Measurements from ENCODE around the gene PCDH1. TPM values are rescaled to one million over a fixed set of nuclear protein-coding genes. Genes with fewer than 3 reads are reported as not detected.
"Not testable (repeated sequence)": the region's sequence is repeated elsewhere in the genome, so short reads cannot be mapped to it uniquely, and the experiment has no call there.

The PCDH1 gene
- total RNA-seq, 1 donor: 1.4 TPM

GRCh38 chr5:141824717-141825116 is 53.5 kb downstream of the PCDH1 start:
- Histone ChIP-seq H3K27me3 (ENCODE audit: insufficient read depth, low read length) (peaks cover 16% of the 10 kb centered on the region), H3K36me3 (ENCODE audit: insufficient read depth, low read length) (no peaks in the 10 kb centered on the region), H3K4me3 (ENCODE audit: insufficient read depth, low read length) (no peak overlapping the region), H3K4me1 (ENCODE audit: insufficient read depth, low read length) (no peaks in the 10 kb centered on the region), H3K79me2 (ENCODE audit: insufficient read depth, low read length) (no peaks in the 10 kb centered on the region), H2AFZ (ENCODE audit: low read length) (no peak overlapping the region), H4K20me1 (ENCODE audit: insufficient read depth, low read length) (no peaks in the 10 kb centered on the region), H3K9me3 (ENCODE audit: low read depth, low read length) (no peaks in the 10 kb centered on the region), H3K27ac (ENCODE audit: low read depth, low read length) (no peak overlapping the region), H3K4me2 (ENCODE audit: insufficient read depth, low read length) (no peak overlapping the region)
- DNase-seq (ENCODE audit: insufficient read length, low spot score, missing footprints): no peak
- no peak for TF ChIP-seq CTCF (IDR thresholded peaks at IDR 0.05; ENCODE audit: extremely low read depth, low read depth, low read length)

GRCh38 chr5:141823056-141823455 is 55.2 kb downstream of the PCDH1 start:
- Histone ChIP-seq H3K27me3 (ENCODE audit: insufficient read depth, low read length) (peaks cover 16% of the 10 kb centered on the region), H3K4me3 (ENCODE audit: insufficient read depth, low read length) (no peak overlapping the region), H3K79me2 (ENCODE audit: insufficient read depth, low read length) (no peaks in the 10 kb centered on the region), H3K27ac (ENCODE audit: low read depth, low read length) (no peak overlapping the region), H4K20me1 (ENCODE audit: insufficient read depth, low read length) (no peaks in the 10 kb centered on the region), H3K4me1 (ENCODE audit: insufficient read depth, low read length) (no peaks in the 10 kb centered on the region), H3K36me3 (ENCODE audit: insufficient read depth, low read length) (no peaks in the 10 kb centered on the region), H2AFZ (ENCODE audit: low read length) (no peak overlapping the region), H3K4me2 (ENCODE audit: insufficient read depth, low read length) (no peak overlapping the region), H3K9me3 (ENCODE audit: low read depth, low read length) (no peaks in the 10 kb centered on the region)
- TF ChIP-seq CTCF (IDR thresholded peaks at IDR 0.05; ENCODE audit: extremely low read depth, low read depth, low read length): no peak
- no peak for DNase-seq (ENCODE audit: insufficient read length, low spot score, missing footprints)

GRCh38 chr5:141822144-141822543 is 56.1 kb downstream of the PCDH1 start:
- no peak overlapping the region for H3K4me3 ChIP-seq (ENCODE audit: insufficient read depth, low read length)
- no peaks in the 10 kb centered on the region for H4K20me1 ChIP-seq (ENCODE audit: insufficient read depth, low read length)
- DNase-seq (ENCODE audit: insufficient read length, low spot score, missing footprints): peak; percentile 80
- no peaks in the 10 kb centered on the region for H3K9me3 ChIP-seq (ENCODE audit: low read depth, low read length)
- peak overlapping the region; percentile 48 for H2AFZ ChIP-seq (ENCODE audit: low read length)
- no peaks in the 10 kb centered on the region for H3K4me1 ChIP-seq (ENCODE audit: insufficient read depth, low read length)
- no peaks in the 10 kb centered on the region for H3K36me3 ChIP-seq (ENCODE audit: insufficient read depth, low read length)
- H3K79me2 ChIP-seq (ENCODE audit: insufficient read depth, low read length): no peaks in the 10 kb centered on the region
- peak overlapping the region; percentile 29 for H3K27ac ChIP-seq (ENCODE audit: low read depth, low read length)
- H3K27me3 ChIP-seq (ENCODE audit: insufficient read depth, low read length): peaks cover 22% of the 10 kb centered on the region
- no peak for TF ChIP-seq CTCF (IDR thresholded peaks at IDR 0.05; ENCODE audit: extremely low read depth, low read depth, low read length)
- no peak overlapping the region for H3K4me2 ChIP-seq (ENCODE audit: insufficient read depth, low read length)

- Histone ChIP-seq H3K27me3 (ENCODE audit: insufficient read depth, low read length) (peaks cover 24% of the 10 kb centered on the region), H3K79me2 (ENCODE audit: insufficient read depth, low read length) (no peaks in the 10 kb centered on the region), H3K36me3 (ENCODE audit: insufficient read depth, low read length) (no peaks in the 10 kb centered on the region), H3K4me1 (ENCODE audit: insufficient read depth, low read length) (no peaks in the 10 kb centered on the region), H3K27ac (ENCODE audit: low read depth, low read length) (peak overlapping the region; percentile 29), H3K4me2 (ENCODE audit: insufficient read depth, low read length) (peak overlapping the region; percentile 26), H3K4me3 (ENCODE audit: insufficient read depth, low read length) (no peak overlapping the region), H3K9me3 (ENCODE audit: low read depth, low read length) (no peaks in the 10 kb centered on the region), H4K20me1 (ENCODE audit: insufficient read depth, low read length) (no peaks in the 10 kb centered on the region), H2AFZ (ENCODE audit: low read length) (peak overlapping the region; percentile 28)
- DNase-seq (ENCODE audit: insufficient read length, low spot score, missing footprints): peak; percentile 95
- TF ChIP-seq CTCF (IDR thresholded peaks at IDR 0.05; ENCODE audit: extremely low read depth, low read depth, low read length): no peak
Measured at GRCh38 chr5:141821430-141821925, 56.7 kb downstream of the PCDH1 start.

- not testable (repeated sequence) for H3K4me2 ChIP-seq (ENCODE audit: insufficient read depth, low read length); H4K20me1 ChIP-seq (ENCODE audit: insufficient read depth, low read length); H3K79me2 ChIP-seq (ENCODE audit: insufficient read depth, low read length); H2AFZ ChIP-seq (ENCODE audit: low read length); H3K4me3 ChIP-seq (ENCODE audit: insufficient read depth, low read length); H3K27ac ChIP-seq (ENCODE audit: low read depth, low read length); H3K36me3 ChIP-seq (ENCODE audit: insufficient read depth, low read length); H3K9me3 ChIP-seq (ENCODE audit: low read depth, low read length); H3K4me1 ChIP-seq (ENCODE audit: insufficient read depth, low read length); DNase-seq (ENCODE audit: insufficient read length, low spot score, missing footprints)
- peaks cover 19% of the 10 kb centered on the region for H3K27me3 ChIP-seq (ENCODE audit: insufficient read depth, low read length)
Measured at GRCh38 chr5:141820686-141821085, 57.5 kb downstream of the PCDH1 start.

Measured in osteoblast (primary cell).